GM18868 (cell line): Measurements from ENCODE around the gene GTPBP3.

Experiments used
- ATAC-seq: cut with Tn5 transposase; IDR thresholded peaks from one replicate; pipeline ENCODE4 v1.9.1; 2021; ENCODE audit warnings: mild to moderate bottlenecking, moderate library complexity; ENCODE audit not compliant: unreplicated experiment

GTPBP3 gene

GRCh38 chr19:17307876-17308377, 29.4 kb upstream of the GTPBP3 start:
- ATAC-seq: no peak

- peak; percentile 63 for ATAC-seq
These were observed 28.0 kb upstream of the GTPBP3 start, which contains the start of gene DDA1 for GRCh38 chr19:17309198-17309964. Gene DDA1 (plus strand): TSS chr19:17309563. CDS start chr19:17309655, 92 bp downstream.

- no peak for ATAC-seq
These were observed 27.3 kb upstream of the GTPBP3 start for GRCh38 chr19:17309965-17310461.

- ATAC-seq: no peak
These were observed 25.7 kb upstream of the GTPBP3 start for GRCh38 chr19:17311455-17312188.

- ATAC-seq: no peak
These were observed 24.9 kb upstream of the GTPBP3 start for GRCh38 chr19:17312189-17313113.

GRCh38 chr19:17314007-17314593, 23.3 kb upstream of the GTPBP3 start:
- no peak for ATAC-seq

- ATAC-seq: no peak
These were observed 18.4 kb upstream of the GTPBP3 start for GRCh38 chr19:17318966-17319365.

- no peak for ATAC-seq
These were observed 17.7 kb upstream of the GTPBP3 start for GRCh38 chr19:17319473-17320238.

GRCh38 chr19:17320435-17320834, 16.9 kb upstream of the GTPBP3 start:
- no peak for ATAC-seq

- no peak for ATAC-seq
These were observed 15.5 kb upstream of the GTPBP3 start for GRCh38 chr19:17321655-17322489.

GRCh38 chr19:17322854-17323253, 14.5 kb upstream of the GTPBP3 start:
- ATAC-seq: no peak

GRCh38 chr19:17323300-17323963, 13.9 kb upstream of the GTPBP3 start:
- ATAC-seq: no peak

GRCh38 chr19:17323964-17324332, 13.4 kb upstream of the GTPBP3 start:
- ATAC-seq: no peak

- ATAC-seq: no peak
These were observed 12.8 kb upstream of the GTPBP3 start for GRCh38 chr19:17324357-17325114.

GRCh38 chr19:17325133-17325532, 12.2 kb upstream of the GTPBP3 start:
- no peak for ATAC-seq

- no peak for ATAC-seq
These were observed 11.3 kb upstream of the GTPBP3 start for GRCh38 chr19:17325881-17326594.

GRCh38 chr19:17326595-17326966, 10.8 kb upstream of the GTPBP3 start:
- no peak for ATAC-seq
